A549 (cell line): ENCODE results near the gene ANKRD9. TPM values are rescaled to one million over a fixed set of nuclear protein-coding genes. Genes with fewer than 3 reads are reported as not detected.

Experiments used
- ATAC-seq, 2 experiments: fragments of 200-7000 bp in 1 of 2; fragments of >200 bp in 1 of 2; cut with Nextera tagmentation in 1 of 2; cut with Tn5 transposase in 1 of 2; 3 replicates each; pipeline versions ENCODE4 v1.8.0 to v1.9.1; 2018 to 2020; ENCODE audit warnings: mild to moderate bottlenecking in 1 of 2, moderate library complexity in 1 of 2
- CTCF ChIA-PET: fragments of 300-600 bp; sonication (Branson Sonifier 250); formaldehyde crosslinking; extraction: SDS; loops from one replicate; lab custom pipeline; 2021; ENCODE audit warnings: antibody characterized with exemption, inconsistent platforms; lab: Yijun Ruan, JAX
- POLR2A ChIA-PET: fragments of 350-600 bp; formaldehyde crosslinking; extraction: SDS; loops from one replicate; lab custom pipeline; 2021; ENCODE audit warnings: antibody characterized with exemption, inconsistent platforms; lab: Yijun Ruan, JAX
- DNase-seq, 2 experiments: peaks; one replicate each; pipeline versions ENCODE4 v3.0.0 to v3.0.0-alpha.2; 2011 to 2016; ENCODE audit warnings: low read depth in 1 of 2, low spot score in 1 of 2
- FAIRE-seq: peaks from 2 replicates; lab custom pipeline; 2011; peaks lifted over from hg19 to GRCh38; lab: Jason Lieb, UNC
- H3K27ac ChIP-seq, 2 experiments: fragments of >200 bp; sonication (Bioruptor Twin); formaldehyde crosslinking; 3 replicates each; pipeline ENCODE4 v1.5.1; 2016 to 2017
- H3K4me1 ChIP-seq: fragments of >200 bp; sonication (Bioruptor Twin); formaldehyde crosslinking; 3 replicates; pipeline ENCODE4 v1.6.1; 2016
- H3K4me2 ChIP-seq: fragments of >200 bp; sonication (Bioruptor Twin); formaldehyde crosslinking; 3 replicates; pipeline ENCODE4 v1.6.1; 2016
- H3K4me3 ChIP-seq: fragments of >200 bp; sonication (Bioruptor Twin); formaldehyde crosslinking; 3 replicates; pipeline ENCODE4 v1.5.1; 2016
- H3K9me3 ChIP-seq: fragments of >200 bp; sonication (Bioruptor Twin); formaldehyde crosslinking; 3 replicates; pipeline ENCODE4 v1.6.1; 2016
- CEBPB ChIP-seq, 2 experiments: fragments of >200 bp in 1 of 2; sonication (Bioruptor Twin) in 1 of 2; formaldehyde crosslinking in 1 of 2; IDR thresholded peaks; 2 replicates each; pipeline ENCODE4 v1.6.1; 2012 to 2016
- CHD2 ChIP-seq: fragments of 150-350 bp; IDR thresholded peaks from 2 replicates; pipeline ENCODE4 v1.6.1; 2014; ENCODE audit warnings: low read length; ENCODE audit not compliant: partially characterized antibody
- CHD4 ChIP-seq: fragments of 200-600 bp; sonication (generic); IDR thresholded peaks from 2 replicates; pipeline ENCODE4 v1.6.1; 2016; ENCODE audit warnings: antibody characterized with exemption, mild to moderate bottlenecking, borderline replicate concordance
- ESRRA ChIP-seq: fragments of 150-350 bp; IDR thresholded peaks from 2 replicates; pipeline ENCODE4 v1.6.1; 2014; ENCODE audit warnings: mild to moderate bottlenecking, low read length, borderline replicate concordance
- GATA3 ChIP-seq: IDR thresholded peaks from 2 replicates; pipeline ENCODE4 v1.6.1; 2012; ENCODE audit warnings: borderline replicate concordance
- HEYL ChIP-seq: fragments of 250-450 bp; sonication (Bioruptor Pico); IDR thresholded peaks from 2 replicates; pipeline ENCODE4 v1.8.0; 2021; ENCODE audit warnings: mild to moderate bottlenecking, moderate library complexity
- HOXA7 ChIP-seq: fragments of 250-450 bp; sonication (Bioruptor Pico); IDR thresholded peaks from 2 replicates; pipeline ENCODE4 v1.5.0; 2020; ENCODE audit warnings: mild to moderate bottlenecking, moderate library complexity
- HOXB13 ChIP-seq: fragments of 250-450 bp; sonication (Bioruptor Pico); IDR thresholded peaks from 2 replicates; pipeline ENCODE4 v1.5.0; 2020; ENCODE audit warnings: low read depth, mild to moderate bottlenecking, moderate library complexity
- HOXB5 ChIP-seq: fragments of 250-450 bp; sonication (Bioruptor Pico); IDR thresholded peaks from 2 replicates; pipeline ENCODE4 v1.5.0; 2020; ENCODE audit warnings: mild to moderate bottlenecking, moderate library complexity
- JUN ChIP-seq, 2 experiments: fragments of >200 bp; sonication (Bioruptor Twin); formaldehyde crosslinking; IDR thresholded peaks; 2 replicates in 1 of 2; 3 replicates in 1 of 2; pipeline ENCODE4 v1.6.1; 2016 to 2017
- KDM1A ChIP-seq: fragments of 200-600 bp; sonication (generic); IDR thresholded peaks from 2 replicates; pipeline ENCODE4 v1.6.1; 2016; ENCODE audit warnings: low read depth, mild to moderate bottlenecking
- MAFK ChIP-seq: fragments of 450-650 bp; IDR thresholded peaks from 2 replicates; pipeline ENCODE4 v1.6.1; 2014; ENCODE audit not compliant: partially characterized antibody
- MAZ ChIP-seq: fragments of 150-350 bp; IDR thresholded peaks from 2 replicates; pipeline ENCODE4 v1.6.1; 2014; ENCODE audit warnings: antibody characterized with exemption, low read depth, low read length, borderline replicate concordance
- NPAS2 ChIP-seq: fragments of 250-450 bp; sonication (Bioruptor Pico); IDR thresholded peaks from 2 replicates; pipeline ENCODE4 v1.8.0; 2022; ENCODE audit warnings: mild to moderate bottlenecking, moderate library complexity, borderline replicate concordance
- ZC3H11A ChIP-seq: fragments of 450-650 bp; IDR thresholded peaks from 2 replicates; pipeline ENCODE4 v1.6.1; 2014; ENCODE audit warnings: antibody characterized with exemption, mild to moderate bottlenecking
- ZNF302 ChIP-seq: fragments of 250-450 bp; sonication (Bioruptor Pico); IDR thresholded peaks from 2 replicates; pipeline ENCODE4 v1.9.0; 2021; ENCODE audit warnings: inconsistent platforms, mild to moderate bottlenecking, moderate library complexity
- ZSCAN20 ChIP-seq: fragments of 250-450 bp; sonication (Bioruptor Pico); IDR thresholded peaks from 2 replicates; pipeline ENCODE4 v1.8.0; 2022; ENCODE audit warnings: mild to moderate bottlenecking, moderate library complexity
- WGBS: methylation state at CpG from one replicate; pipeline ENCODE4 v1.1.6; 2017; ENCODE audit errors: missing lambda C conversion rate; 5-methylcytosine and 5-hydroxymethylcytosine counted together
- polyA plus RNA-seq, 4 experiments: library from polyadenylated mRNA; depleted of rRNA in 3 of 4; stranded (reverse); fragments of >200 nt; fragmentation: RNase III in 1 of 4; extraction: RNeasy Plus Mini Kit Qiagen cat#74134 plus additional on column Dnase treatment in 1 of 4; gene quantifications; 2 replicates in 3 of 4; 3 replicates in 1 of 4; pipeline ENCODE4 v1.2.3, GENCODE V29; 2011 to 2017
- TF ChIP-seq, protein P1 (sequence below): fragments of 450-650 bp; IDR thresholded peaks from 2 replicates; pipeline ENCODE4 v1.6.1; 2014; ENCODE audit warnings: antibody characterized with exemption
- TF ChIP-seq, protein P2 (sequence below): IDR thresholded peaks from 2 replicates; pipeline ENCODE4 v1.6.1; 2012
- TF ChIP-seq, protein P3 (sequence below): fragments of 200-600 bp; sonication (generic); IDR thresholded peaks from 2 replicates; pipeline ENCODE4 v1.6.1; 2016; ENCODE audit warnings: antibody characterized with exemption, mild to moderate bottlenecking, moderate library complexity
- TF ChIP-seq, protein P4 (sequence below): fragments of >200 bp; sonication (Bioruptor Twin); formaldehyde crosslinking; IDR thresholded peaks from 3 replicates; pipeline ENCODE4 v1.5.1; 2016

ANKRD9 gene
- polyA plus RNA-seq, 2 of the 4 experiments (the other 2 are of a cell fraction): 6.3 to 11.8 TPM

DNA sequence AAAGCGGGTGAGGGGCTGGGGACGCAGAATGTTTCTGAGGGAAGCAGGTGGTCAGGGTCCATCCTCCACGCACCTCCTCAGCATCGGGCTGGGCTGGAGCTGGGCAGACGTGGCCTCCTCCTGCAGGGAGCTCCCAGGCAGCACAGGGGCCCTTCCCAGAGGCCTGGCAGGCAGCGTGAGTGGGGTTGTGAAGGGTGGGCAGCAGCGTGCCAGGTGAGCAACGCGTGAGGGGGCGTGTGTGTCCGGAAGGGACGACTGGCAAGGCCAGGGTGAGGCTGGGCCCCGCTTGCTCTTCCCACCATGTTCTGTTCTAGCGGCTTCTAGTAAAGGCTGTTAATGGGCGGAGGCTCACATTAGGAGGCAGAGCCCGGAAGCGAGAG is 17.1 kb downstream of the ANKRD9 start:
- Histone ChIP-seq H3K27ac (no peak overlapping the region), H3K9me3 (no peaks in the 10 kb centered on the region), H3K4me1 (no peaks in the 10 kb centered on the region), H3K4me3 (no peak overlapping the region), H3K4me2 (no peak overlapping the region)
- no peak for TF ChIP-seq ESRRA
- DNase-seq (no peak), FAIRE-seq (no peak), ATAC-seq (no peak)
- 82% methylated on average over 17 of the region's 17 CpGs for WGBS
- CTCF ChIA-PET: interaction anchor here (1.8 to 4.8 kb wide), 2 partner anchors 8 to 55 kb away, joined by 4 to 18 read pairs; no protein-coding TSS in a partner anchor
- POLR2A ChIA-PET: no interaction called here

DNA sequence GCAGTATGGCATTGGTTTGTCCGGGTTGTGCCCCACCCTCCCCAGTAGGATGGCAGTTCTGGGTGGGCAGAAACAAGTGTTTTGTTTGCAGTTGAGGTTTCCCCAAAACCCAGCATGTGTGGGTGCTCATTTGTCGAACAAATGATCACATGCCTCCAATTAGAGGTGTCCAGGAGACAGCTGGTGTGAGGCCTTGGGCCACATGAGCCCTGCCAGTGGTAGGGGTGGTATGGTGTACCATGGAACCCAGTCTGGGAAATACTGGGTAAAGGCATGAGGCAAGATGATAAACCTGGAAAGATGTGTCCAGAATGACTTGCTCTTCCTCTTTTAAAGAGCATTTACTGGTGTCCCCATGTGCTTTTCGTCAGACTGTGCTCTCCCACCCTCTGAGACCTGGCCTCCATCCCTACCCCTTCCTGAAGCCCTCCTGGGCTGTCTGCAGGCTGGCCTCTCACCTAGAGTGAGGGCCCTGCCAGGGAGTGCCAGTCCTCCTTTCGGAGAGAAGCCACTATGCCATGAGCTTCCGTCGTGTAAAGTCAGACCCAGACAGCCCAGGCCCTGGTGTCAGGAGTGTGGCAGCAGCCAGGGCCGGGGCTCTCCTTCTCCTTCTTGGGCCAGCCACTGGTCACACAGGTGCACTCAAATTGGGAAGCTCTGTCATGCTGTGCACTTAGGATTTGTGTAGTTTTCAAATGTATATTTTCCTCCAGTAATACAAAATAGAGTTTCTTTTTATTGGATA is 17.6 kb downstream of the ANKRD9 start:
- no peak for FAIRE-seq
- CTCF ChIA-PET: interaction anchor here (0.6 to 4.8 kb wide), 5 partner anchors 8 to 603 kb away, joined by 3 to 18 read pairs (median 4); no protein-coding TSS in a partner anchor

DNA sequence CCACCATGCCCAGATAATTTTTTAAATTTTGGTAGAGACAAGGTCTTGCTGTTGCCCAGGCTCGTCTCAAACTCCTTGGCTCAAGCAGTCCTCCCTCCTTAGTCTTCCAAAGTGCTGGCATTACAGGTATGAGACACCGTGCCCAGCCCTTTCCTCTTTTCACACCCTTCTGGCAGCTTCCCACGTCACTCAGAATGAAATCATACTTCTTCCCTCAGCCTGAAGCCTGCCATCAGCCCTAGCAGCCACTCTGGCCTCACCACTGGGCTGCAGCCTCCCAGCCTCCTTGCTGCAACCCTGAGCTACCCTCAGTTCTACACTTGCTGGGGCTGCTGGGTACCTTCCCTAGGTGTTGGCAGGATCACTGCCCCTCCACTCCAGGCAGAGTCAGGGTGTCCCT is 18.2 kb downstream of the ANKRD9 start:
- 83% methylated on average over 3 of the region's 3 CpGs for WGBS
- no peak for FAIRE-seq
- POLR2A ChIA-PET: no interaction called here

More for the DNA sequence above, 17.6 kb downstream of the ANKRD9 start:
- no peaks in the 10 kb centered on the region for H3K9me3 ChIP-seq
- DNase-seq (no peak), ATAC-seq (no peak)
- H3K4me2 ChIP-seq: no peak overlapping the region
- H3K4me3 ChIP-seq: no peak overlapping the region
- WGBS: 82% methylated on average over 7 of the region's 7 CpGs
- POLR2A ChIA-PET: no interaction called here
- TF ChIP-seq HOXB5 (CRISPR knock-in tag): no peak
- TF ChIP-seq ZSCAN20 (CRISPR knock-in tag): no peak
- TF ChIP-seq ZC3H11A: no peak
- TF ChIP-seq, protein P1, sequence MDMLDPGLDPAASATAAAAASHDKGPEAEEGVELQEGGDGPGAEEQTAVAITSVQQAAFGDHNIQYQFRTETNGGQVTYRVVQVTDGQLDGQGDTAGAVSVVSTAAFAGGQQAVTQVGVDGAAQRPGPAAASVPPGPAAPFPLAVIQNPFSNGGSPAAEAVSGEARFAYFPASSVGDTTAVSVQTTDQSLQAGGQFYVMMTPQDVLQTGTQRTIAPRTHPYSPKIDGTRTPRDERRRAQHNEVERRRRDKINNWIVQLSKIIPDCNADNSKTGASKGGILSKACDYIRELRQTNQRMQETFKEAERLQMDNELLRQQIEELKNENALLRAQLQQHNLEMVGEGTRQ: no peak
- TF ChIP-seq MAFK: no peak
- TF ChIP-seq GATA3: no peak
- TF ChIP-seq HOXA7: no peak
- TF ChIP-seq, protein P2, sequence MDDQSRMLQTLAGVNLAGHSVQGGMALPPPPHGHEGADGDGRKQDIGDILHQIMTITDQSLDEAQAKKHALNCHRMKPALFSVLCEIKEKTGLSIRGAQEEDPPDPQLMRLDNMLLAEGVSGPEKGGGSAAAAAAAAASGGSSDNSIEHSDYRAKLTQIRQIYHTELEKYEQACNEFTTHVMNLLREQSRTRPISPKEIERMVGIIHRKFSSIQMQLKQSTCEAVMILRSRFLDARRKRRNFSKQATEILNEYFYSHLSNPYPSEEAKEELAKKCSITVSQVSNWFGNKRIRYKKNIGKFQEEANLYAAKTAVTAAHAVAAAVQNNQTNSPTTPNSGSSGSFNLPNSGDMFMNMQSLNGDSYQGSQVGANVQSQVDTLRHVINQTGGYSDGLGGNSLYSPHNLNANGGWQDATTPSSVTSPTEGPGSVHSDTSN: no peak
- H3K27ac ChIP-seq: no peak overlapping the region
- no peaks in the 10 kb centered on the region for H3K4me1 ChIP-seq

More for the DNA sequence above, 18.2 kb downstream of the ANKRD9 start:
- H3K4me2 ChIP-seq: no peak overlapping the region
- no peak for DNase-seq
- no peak overlapping the region for H3K27ac ChIP-seq
- no peak overlapping the region for H3K4me3 ChIP-seq
- H3K4me1 ChIP-seq: no peaks in the 10 kb centered on the region
- no peak for ATAC-seq
- no peaks in the 10 kb centered on the region for H3K9me3 ChIP-seq
- CTCF ChIA-PET: interaction anchor here (0.6 to 4.8 kb wide), 5 partner anchors 9 to 602 kb away, joined by 3 to 18 read pairs (median 4); no protein-coding TSS in a partner anchor
- TF ChIP-seq CHD4: no peak
- no peak for TF ChIP-seq HOXB13 (CRISPR knock-in tag)
- TF ChIP-seq, protein P2: no peak
- no peak for TF ChIP-seq HOXB5 (CRISPR knock-in tag)
- no peak for TF ChIP-seq KDM1A
- TF ChIP-seq CEBPB (IDR thresholded peaks at IDR 0.05): no peak
- TF ChIP-seq, protein P3, sequence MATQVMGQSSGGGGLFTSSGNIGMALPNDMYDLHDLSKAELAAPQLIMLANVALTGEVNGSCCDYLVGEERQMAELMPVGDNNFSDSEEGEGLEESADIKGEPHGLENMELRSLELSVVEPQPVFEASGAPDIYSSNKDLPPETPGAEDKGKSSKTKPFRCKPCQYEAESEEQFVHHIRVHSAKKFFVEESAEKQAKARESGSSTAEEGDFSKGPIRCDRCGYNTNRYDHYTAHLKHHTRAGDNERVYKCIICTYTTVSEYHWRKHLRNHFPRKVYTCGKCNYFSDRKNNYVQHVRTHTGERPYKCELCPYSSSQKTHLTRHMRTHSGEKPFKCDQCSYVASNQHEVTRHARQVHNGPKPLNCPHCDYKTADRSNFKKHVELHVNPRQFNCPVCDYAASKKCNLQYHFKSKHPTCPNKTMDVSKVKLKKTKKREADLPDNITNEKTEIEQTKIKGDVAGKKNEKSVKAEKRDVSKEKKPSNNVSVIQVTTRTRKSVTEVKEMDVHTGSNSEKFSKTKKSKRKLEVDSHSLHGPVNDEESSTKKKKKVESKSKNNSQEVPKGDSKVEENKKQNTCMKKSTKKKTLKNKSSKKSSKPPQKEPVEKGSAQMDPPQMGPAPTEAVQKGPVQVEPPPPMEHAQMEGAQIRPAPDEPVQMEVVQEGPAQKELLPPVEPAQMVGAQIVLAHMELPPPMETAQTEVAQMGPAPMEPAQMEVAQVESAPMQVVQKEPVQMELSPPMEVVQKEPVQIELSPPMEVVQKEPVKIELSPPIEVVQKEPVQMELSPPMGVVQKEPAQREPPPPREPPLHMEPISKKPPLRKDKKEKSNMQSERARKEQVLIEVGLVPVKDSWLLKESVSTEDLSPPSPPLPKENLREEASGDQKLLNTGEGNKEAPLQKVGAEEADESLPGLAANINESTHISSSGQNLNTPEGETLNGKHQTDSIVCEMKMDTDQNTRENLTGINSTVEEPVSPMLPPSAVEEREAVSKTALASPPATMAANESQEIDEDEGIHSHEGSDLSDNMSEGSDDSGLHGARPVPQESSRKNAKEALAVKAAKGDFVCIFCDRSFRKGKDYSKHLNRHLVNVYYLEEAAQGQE: no peak
- no peak for TF ChIP-seq HEYL (CRISPR knock-in tag)
- no peak for TF ChIP-seq NPAS2 (CRISPR knock-in tag)
- TF ChIP-seq ZNF302 (CRISPR knock-in tag): no peak
- no peak for TF ChIP-seq HOXA7
- TF ChIP-seq JUN (IDR thresholded peaks at IDR 0.05): no peak
- TF ChIP-seq, protein P1: no peak
- TF ChIP-seq GATA3: no peak
- no peak for TF ChIP-seq MAZ
- TF ChIP-seq CHD2: no peak
- TF ChIP-seq, protein P4, sequence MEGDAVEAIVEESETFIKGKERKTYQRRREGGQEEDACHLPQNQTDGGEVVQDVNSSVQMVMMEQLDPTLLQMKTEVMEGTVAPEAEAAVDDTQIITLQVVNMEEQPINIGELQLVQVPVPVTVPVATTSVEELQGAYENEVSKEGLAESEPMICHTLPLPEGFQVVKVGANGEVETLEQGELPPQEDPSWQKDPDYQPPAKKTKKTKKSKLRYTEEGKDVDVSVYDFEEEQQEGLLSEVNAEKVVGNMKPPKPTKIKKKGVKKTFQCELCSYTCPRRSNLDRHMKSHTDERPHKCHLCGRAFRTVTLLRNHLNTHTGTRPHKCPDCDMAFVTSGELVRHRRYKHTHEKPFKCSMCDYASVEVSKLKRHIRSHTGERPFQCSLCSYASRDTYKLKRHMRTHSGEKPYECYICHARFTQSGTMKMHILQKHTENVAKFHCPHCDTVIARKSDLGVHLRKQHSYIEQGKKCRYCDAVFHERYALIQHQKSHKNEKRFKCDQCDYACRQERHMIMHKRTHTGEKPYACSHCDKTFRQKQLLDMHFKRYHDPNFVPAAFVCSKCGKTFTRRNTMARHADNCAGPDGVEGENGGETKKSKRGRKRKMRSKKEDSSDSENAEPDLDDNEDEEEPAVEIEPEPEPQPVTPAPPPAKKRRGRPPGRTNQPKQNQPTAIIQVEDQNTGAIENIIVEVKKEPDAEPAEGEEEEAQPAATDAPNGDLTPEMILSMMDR: no peak
- TF ChIP-seq, all 56 proteins: peak for 0
